Spleen (tissue), 7 donors: ENCODE measurements around the gene ULBP1.

Experiments used
- CTCF ChIP-seq, 11 experiments: fragments of 200-600 bp in 7 of 11; fragments of 450-650 bp in 4 of 11; sonication (generic) in 4 of 11; IDR thresholded peaks in 8 of 11; conservative IDR thresholded peaks in 3 of 11; 1 replicate in 7 of 11; 2 replicates in 4 of 11; pipeline versions ENCODE4 v1.4.0 to v1.8.0; 2016 to 2021; ENCODE audit warnings: antibody characterized with exemption in 11 of 11, inconsistent platforms in 4 of 11, mild to moderate bottlenecking in 1 of 11
- POLR2A ChIP-seq, 3 donors: fragments of 450-650 bp; IDR thresholded peaks; one replicate each; pipeline ENCODE4 v1.5.1; 2017; ENCODE audit warnings: antibody characterized with exemption in 3 of 3, mild to moderate bottlenecking in 1 of 3
- POLR2AphosphoS5 ChIP-seq, 3 donors: sonication (generic); formaldehyde crosslinking; IDR thresholded peaks; one replicate each; pipeline ENCODE4 v1.5.1; 2017; ENCODE audit warnings: antibody characterized with exemption in 3 of 3
- donor health status: DM: no; HTN: no; CAD: no; lungs with moderate emphysema.
- donor health status: DM: no; HTN: no; CAD: no.
- donor health status: DM: no; HTN: no; CAD: no.

- TF ChIP-seq CTCF (IDR thresholded peaks at IDR 0.05 in 8 of 11, conservative IDR thresholded peaks at IDR 0.05 in 3 of 11) (no peak), POLR2A (IDR thresholded peaks at IDR 0.05) (no peak), POLR2AphosphoS5 (IDR thresholded peaks at IDR 0.05) (no peak)
Measured at GRCh38 chr6:149939909-149940671, 23.7 kb upstream of the ULBP1 start.
